GM12864 (cell line): ENCODE results near the gene REEP1.
A peak's percentile ranks its signal among the peaks of the same experiment; 100 is the strongest.

Source experiments
- DNase-seq: peaks from one replicate; pipeline ENCODE4 v3.0.0-alpha.2; 2011; ENCODE audit warnings: low read depth
- H3K4me3 ChIP-seq: 2 replicates; pipeline ENCODE4 v1.5.1; 2011; ENCODE audit warnings: mild to moderate bottlenecking, low read depth, low read length, control low read depth
- TF ChIP-seq, protein P1 (sequence below): IDR thresholded peaks from 2 replicates; pipeline ENCODE4 v1.5.1; 2011; ENCODE audit warnings: low read depth, mild to moderate bottlenecking, moderate library complexity, low read length, control low read depth, inconsistent platforms; ENCODE audit errors: missing control alignments

Gene REEP1

DNA sequence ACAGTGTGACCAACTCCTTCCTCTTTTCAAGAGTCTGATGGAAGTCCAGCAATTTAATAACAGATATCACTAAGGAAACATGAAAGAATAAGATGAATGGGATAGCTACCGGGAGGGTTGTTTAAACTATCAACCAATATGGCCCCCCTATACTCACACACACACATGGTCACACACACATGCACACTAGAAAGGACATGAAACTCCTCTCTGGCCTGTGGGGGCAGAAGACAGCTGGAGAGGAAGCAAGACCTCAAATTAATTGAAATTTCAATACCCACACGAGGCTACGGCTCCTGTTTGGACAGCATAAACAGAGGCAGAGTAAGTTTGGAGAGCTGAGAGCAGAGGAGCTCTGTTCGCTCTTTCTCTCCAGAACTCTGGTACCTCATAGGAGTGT is 34.7 kb upstream of the REEP1 start:
- no peak for DNase-seq
- TF ChIP-seq, protein P1, sequence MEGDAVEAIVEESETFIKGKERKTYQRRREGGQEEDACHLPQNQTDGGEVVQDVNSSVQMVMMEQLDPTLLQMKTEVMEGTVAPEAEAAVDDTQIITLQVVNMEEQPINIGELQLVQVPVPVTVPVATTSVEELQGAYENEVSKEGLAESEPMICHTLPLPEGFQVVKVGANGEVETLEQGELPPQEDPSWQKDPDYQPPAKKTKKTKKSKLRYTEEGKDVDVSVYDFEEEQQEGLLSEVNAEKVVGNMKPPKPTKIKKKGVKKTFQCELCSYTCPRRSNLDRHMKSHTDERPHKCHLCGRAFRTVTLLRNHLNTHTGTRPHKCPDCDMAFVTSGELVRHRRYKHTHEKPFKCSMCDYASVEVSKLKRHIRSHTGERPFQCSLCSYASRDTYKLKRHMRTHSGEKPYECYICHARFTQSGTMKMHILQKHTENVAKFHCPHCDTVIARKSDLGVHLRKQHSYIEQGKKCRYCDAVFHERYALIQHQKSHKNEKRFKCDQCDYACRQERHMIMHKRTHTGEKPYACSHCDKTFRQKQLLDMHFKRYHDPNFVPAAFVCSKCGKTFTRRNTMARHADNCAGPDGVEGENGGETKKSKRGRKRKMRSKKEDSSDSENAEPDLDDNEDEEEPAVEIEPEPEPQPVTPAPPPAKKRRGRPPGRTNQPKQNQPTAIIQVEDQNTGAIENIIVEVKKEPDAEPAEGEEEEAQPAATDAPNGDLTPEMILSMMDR, result peak; percentile 2
- no peak overlapping the region for H3K4me3 ChIP-seq

DNA sequence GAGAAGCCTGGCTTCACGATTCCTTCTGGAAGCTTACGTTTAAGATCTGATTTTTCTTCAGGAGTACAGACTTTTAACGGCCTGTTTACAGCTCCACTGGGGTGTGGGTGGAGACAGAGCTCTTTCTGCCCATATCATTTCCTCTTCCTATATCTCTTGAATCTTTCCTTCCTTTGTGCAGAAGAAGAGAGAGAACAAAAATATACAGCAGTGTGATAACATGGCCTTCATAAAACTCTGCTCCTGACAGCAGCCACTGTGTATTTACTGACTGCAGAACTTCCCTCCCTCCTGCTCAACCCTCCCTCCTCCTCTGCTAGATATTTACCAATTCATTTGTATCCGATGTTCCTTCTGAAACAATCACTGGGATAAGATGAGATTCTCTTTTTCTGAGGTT is 34.1 kb upstream of the REEP1 start:
- TF ChIP-seq, protein P1, result no peak
- no peak for DNase-seq
- no peak overlapping the region for H3K4me3 ChIP-seq

DNA sequence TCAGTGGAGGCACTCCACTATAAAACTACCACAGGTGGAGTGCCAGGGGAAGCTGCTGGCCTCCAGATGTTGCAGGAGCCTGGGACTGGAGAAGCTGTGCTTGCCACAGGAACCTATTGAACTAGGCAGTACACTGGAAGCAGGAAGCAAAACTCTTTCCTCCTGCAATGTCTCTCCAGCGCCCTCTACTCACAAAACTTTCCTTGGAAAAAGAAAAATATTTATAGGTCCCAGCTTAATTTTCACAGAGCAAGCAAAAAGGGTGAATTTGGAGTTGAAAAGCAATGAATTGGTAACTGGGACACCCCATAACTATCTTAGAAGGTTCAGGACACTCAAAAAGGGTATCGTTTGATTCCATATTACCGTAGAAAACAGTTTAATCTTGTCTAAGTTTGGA is 33.2 kb upstream of the REEP1 start:
- H3K4me3 ChIP-seq, result no peak overlapping the region
- DNase-seq, result no peak
- TF ChIP-seq, protein P1, result no peak

DNA sequence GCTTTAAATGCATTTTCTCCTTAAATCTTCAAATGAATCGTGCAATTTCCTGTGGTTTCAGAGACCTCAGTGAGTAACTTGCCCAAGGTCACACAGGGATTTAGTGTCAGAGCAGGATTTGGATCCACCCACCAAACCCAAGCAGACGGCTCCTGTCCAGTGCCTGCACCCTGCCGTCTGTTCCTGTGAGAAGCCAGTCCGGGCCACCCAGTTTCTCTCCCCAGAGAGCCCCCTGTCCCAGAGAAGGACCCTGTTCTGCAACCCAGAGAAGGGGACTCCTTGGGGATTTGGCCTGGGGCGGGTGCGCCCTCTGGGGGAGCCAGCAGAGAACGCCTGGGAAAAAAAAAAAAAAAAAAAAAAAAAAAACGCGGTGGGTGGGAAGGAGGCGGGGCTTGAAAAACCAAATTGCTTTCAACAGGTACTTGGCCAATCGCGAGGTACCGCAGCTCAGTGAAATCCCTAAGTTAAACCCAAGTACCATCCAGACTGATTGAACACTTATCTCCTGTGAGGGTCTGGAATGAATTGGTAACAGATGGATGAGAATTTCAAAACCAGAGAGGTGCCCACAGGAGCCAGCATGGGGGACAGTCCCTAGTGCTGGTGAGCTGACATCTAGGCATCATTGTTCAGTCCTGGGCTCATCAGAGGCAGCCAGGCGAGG is 30.9 kb upstream of the REEP1 start:
- no peak overlapping the region for H3K4me3 ChIP-seq
- DNase-seq, result peak; percentile 10
- TF ChIP-seq, protein P1, result peak; percentile 73

DNA sequence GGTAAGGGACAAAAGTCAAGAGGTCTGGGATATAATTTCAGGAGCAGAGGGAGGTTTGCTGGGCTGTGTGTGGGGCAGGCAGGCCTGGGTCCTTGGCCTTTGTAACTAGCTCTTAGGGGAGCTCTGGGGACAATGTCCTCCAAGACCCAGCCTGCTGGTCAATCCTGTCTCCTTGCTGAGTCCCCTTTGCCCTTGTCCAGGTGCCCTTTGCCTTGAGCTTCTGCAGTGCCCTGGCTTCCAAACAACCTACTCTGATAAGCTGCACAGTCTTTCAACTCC is 30.0 kb upstream of the REEP1 start:
- TF ChIP-seq, protein P1, result no peak
- H3K4me3 ChIP-seq, result no peak overlapping the region
- no peak for DNase-seq

DNA sequence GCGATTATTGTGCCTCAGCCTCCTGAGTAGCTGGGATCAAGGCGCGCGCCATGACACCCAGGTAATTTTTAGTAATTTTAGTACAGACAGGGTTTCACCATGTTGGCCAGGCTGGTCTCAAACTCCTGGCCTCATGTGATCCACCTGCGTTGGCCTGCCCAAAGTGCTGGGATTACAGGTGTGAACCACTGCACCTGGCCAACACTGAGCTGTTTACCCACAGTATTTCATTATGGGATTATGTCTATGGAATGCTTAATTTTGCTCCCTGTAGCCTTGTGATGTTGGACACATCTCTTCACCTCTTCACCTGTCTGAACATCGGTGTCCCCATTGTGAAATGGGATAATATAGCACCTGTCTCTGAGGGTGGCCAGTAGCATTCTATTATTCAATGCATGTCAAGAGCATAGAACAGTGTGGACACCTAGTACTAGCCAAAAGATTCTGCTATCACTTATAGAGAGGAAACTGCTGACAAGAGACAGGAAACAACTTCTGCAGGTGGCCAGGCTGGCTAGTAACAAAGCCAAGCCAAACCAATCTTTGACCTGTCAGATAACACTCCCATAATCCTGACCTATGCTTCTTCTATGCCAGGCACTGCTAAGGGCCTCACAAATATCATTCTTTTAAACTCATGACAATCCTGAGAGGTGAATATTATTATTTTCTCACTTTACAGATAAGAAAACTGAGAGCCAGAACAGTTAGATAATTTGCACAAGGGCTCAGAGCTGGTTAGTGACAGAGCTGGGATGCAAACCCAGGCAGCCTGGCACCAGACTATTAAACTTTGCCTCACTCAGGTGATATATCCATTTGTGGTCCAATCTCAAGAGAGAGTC is 29.4 kb upstream of the REEP1 start:
- no peak for DNase-seq
- no peak overlapping the region for H3K4me3 ChIP-seq
- TF ChIP-seq, protein P1, result no peak
